ENCODE results near the gene CDKL4.

DNA sequence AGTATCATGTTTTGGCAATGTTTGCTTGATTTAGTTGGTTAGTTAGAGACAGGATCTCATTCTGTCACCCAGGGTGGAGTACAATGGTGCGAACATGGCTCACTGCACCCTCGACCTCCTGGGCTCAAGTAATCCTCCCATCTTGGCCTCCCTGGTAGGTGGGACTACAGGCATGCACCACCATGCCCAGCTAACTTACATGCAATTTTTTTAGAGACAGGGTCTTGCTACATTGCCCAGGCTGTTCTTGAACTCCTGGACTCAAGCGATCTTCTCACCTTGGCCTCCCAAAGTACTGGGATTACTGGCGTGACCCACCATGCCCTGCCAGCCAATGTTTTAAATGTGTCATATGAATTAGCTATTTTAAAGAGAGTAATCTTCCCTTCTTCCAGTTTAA lies 16.3 kb upstream of the CDKL4 start:
- TF ChIP-seq, protein P1, sequence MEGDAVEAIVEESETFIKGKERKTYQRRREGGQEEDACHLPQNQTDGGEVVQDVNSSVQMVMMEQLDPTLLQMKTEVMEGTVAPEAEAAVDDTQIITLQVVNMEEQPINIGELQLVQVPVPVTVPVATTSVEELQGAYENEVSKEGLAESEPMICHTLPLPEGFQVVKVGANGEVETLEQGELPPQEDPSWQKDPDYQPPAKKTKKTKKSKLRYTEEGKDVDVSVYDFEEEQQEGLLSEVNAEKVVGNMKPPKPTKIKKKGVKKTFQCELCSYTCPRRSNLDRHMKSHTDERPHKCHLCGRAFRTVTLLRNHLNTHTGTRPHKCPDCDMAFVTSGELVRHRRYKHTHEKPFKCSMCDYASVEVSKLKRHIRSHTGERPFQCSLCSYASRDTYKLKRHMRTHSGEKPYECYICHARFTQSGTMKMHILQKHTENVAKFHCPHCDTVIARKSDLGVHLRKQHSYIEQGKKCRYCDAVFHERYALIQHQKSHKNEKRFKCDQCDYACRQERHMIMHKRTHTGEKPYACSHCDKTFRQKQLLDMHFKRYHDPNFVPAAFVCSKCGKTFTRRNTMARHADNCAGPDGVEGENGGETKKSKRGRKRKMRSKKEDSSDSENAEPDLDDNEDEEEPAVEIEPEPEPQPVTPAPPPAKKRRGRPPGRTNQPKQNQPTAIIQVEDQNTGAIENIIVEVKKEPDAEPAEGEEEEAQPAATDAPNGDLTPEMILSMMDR (conservative IDR thresholded peaks at IDR 0.05) = no peak
- no peak for TF ChIP-seq EZH2 (IDR thresholded peaks at IDR 0.05; ENCODE audit: low read depth)
